GM19438 (cell line): ENCODE data around the gene KCNS1.
"Not testable (repeated sequence)": the region's sequence is repeated elsewhere in the genome, so short reads cannot be mapped to it uniquely, and the experiment has no call there.

ENCODE experiments used
- ATAC-seq: cut with Tn5 transposase; IDR thresholded peaks from one replicate; pipeline ENCODE4 v1.9.1; 2021; ENCODE audit warnings: low read depth; ENCODE audit not compliant: unreplicated experiment

The KCNS1 gene

DNA sequence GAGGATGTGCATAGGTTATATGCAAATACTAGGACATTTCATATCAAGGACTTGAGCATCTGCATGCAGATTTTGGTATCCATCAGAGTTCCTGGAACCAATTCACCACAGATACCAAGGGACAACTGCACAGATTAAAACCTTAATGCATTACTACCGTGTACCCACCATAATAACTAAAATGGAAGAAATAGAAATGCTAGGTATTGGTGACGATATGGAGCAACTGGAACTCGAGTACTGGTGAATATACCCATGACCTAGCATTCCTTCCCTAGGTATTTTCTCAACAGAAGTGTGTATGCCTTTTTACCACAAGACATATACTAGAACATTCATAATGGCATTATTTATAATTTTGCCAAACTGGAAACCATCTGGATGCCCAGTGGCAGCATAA, 18.5 kb downstream of the KCNS1 start:
- no peak for ATAC-seq

DNA sequence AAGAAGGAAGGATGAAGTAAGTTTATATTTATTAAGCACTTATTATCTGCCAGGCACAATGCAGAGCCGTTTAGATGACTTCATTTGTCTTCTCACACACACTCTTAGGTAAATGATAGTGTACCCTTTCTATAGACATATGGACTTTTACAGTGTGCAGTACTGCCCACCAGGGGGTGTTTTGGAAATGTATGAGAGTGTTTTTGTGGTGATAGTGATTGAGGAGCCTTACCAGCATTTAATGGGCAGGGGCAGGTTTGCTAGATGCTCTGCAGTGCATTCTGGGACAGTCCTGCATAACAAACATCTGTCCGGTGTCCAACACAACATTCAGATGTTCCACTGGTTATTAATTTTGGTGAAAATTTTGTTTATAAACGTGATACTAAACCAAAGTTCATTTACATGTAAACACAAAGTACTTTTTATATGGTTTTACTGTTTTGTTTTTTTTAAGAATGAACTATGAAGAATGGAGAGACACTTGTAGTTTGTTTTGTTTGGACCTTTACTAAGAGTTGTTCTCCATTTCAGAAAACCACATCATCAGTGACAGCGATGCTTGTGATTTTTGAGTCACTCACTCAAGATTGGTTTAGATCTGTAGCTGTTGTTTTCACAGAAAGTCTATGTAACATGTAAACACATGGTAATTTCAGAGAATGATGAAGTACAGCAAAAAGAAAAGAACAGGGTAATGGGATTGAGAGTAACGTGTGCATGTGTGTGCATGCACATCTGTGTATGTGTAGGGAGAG, 19.9 kb downstream of the KCNS1 start:
- no peak for ATAC-seq

DNA sequence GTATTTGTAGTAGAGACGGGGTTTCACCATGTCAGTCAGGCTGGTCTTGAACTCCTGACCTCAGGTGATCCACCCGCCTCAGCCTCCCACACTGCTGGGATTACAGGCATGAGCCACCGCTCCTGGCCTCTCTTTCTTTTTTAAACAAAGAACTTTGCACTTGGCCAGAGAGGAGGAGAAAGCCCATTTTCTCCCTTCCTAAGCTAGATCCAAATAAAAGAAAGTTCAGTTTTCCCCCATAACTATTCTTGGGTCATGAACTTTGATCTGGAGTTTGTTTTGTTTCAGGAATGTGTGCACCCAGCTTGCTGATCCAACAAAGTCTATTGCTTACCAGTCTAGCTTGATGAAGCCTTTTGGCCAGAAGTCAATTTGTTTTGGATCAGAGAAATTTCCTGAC, 23.4 kb downstream of the KCNS1 start:
- no peak for ATAC-seq

DNA sequence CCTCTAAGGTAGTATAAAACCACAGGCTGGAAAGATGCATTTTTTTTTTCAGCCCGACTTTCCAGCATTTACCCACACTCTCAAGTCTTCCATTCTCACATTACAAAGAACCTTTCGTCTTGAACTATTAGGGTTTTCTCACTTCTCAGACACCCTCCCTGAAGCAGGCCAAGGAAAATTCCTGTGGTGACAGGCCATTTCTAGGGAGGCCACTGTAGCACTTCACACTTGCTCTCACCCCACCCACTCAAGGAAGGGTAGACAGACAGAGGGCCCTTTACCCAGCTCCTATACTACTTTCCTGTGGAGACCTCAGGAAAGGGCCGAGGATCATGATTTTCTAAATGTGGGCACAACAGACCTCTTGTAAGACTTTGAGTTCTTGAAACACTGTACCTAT, 27.7 kb downstream of the KCNS1 start:
- no peak for ATAC-seq

DNA sequence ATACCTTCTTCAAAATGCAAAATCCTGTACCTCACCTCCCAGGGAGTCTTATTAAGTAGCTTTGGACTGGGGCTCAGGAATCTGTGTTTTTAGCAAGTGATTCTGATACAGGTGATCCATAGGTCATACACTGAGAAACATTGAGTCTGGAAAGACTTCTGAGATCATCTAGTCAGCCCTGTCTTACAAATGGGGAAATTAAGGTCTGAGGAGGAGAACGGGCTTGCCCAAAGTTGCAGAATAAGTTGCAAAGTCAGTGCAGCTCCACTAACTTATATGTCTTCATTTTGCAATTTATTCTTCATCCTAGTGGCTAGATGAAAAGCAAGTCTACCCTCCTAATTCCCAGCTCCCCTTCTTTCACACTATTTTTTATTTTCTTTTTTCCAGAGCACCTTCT, 28.9 kb downstream of the KCNS1 start:
- ATAC-seq = no peak

- ATAC-seq = no peak
These were observed 29.8 kb downstream of the KCNS1 start for GRCh38 chr20:45070932-45071632.

DNA sequence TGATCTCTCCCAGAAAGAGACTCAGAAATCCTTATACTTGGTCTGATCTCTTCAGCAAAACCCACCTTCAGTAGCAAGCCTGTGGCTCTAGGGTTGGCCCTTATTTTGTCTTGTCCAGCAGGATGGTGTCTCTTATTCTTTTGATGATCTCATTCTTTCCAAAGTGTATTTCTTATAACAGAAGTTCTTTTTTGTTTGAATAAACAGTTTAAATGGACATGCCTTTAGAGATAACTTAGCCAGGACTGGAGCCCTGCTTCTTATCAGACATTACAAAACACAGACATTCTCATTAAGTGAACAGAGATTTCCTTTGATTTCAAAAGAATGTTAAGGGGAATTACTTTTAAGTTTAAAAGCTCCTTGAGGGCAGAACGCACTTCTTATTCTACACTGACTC, 31.7 kb downstream of the KCNS1 start:
- no peak for ATAC-seq

- no peak for ATAC-seq
These were observed 33.4 kb downstream of the KCNS1 start for GRCh38 chr20:45067558-45067957.

DNA sequence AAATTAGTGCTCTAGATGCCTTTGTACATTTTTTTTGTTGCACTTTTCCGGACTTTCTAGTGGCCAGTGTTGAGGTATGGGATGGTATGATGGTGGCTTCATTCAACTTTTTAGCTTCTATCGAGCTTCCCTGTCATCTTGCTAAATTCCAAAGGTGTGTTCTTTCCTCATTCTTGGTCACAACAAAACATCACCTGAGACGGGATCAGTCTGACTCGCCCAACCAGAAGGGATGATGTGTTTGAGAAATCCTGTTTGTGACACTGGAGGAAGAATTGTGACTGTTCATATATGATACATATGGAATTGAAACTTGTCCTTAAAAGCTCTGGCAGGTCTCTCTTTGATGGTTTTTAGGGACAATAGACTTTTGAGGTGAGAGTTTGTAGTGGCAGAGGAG, 33.8 kb downstream of the KCNS1 start:
- no peak for ATAC-seq

- ATAC-seq = no peak
These were observed 34.6 kb downstream of the KCNS1 start for GRCh38 chr20:45066372-45066771.

GRCh38 chr20:45064812-45065211, 36.1 kb downstream of the KCNS1 start:
- ATAC-seq = no peak

DNA sequence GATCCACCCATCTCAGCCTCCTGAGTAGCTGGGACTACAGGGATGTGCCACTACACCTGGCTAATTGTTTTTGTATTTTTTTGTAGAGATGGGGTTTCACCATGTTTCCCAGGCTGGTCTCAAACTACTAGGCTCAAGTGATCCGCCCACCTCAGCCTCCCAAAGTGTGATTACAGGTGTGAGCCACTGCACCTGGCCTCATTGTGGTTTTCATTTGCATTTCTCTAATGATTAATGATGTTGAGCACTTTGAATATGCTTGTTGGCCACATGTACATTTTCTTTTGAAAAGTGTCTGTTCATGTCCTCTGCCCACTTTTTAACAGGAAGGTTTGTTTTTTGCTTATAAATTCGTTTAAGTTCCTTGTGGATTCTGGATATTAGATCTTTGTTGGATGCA, 37.8 kb downstream of the KCNS1 start:
- ATAC-seq = not testable (repeated sequence)

DNA sequence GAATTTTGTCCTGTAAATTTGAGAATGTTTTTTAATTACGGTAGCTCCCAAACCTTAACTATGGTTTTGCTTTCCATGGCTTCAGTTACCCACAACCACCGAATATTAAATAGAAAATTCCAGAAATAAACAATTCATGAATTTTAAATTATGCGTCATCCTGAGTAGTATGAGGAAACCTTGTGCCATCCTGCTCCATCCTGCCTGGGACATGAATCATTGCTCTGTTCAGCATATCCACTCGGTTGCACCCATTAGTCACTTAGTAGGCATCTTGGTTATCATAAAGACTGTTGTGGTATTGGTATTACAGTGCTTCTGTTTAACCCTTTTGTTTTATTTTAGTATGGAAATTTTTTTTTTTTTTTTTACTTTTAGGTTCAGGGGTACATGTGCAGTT, 39.7 kb downstream of the KCNS1 start:
- ATAC-seq = no peak

GRCh38 chr20:45060294-45060693, 40.6 kb downstream of the KCNS1 start:
- no peak for ATAC-seq

GRCh38 chr20:45059022-45059728, 41.8 kb downstream of the KCNS1 start:
- ATAC-seq = no peak

DNA sequence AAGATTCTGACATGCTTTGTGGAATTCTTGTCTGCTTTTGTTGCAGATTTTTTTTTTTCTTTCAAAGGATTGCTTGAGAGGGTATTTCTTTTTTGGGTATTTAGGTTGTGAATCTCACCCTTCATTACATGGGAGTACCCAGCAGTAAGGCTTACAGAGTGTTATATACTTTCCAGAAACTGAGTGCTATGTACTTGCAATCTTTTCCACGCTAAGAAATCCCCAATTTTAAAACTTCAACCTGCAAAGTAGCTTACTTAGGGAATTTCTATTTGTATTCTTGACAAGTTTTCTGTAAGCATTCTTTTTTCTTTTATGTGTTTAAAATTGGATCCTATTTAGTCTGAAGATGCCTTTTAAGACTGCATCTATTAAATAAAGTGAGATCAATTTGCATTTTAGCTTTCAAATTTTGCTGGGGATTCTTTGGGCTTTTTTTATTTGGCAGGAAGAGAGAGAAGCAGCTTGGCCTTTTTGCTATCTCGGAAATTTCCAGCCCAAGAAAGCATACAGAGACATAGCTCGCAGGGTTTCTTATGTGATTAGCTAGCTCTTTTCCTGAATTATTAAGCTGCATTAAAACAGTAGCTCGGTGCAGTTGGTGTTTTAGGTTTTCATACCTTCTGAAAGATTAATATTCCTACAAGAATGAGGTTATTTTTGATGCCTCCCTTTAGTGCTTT, 42.6 kb downstream of the KCNS1 start:
- ATAC-seq = no peak

GRCh38 chr20:45056473-45057173, 44.3 kb downstream of the KCNS1 start:
- ATAC-seq = no peak

DNA sequence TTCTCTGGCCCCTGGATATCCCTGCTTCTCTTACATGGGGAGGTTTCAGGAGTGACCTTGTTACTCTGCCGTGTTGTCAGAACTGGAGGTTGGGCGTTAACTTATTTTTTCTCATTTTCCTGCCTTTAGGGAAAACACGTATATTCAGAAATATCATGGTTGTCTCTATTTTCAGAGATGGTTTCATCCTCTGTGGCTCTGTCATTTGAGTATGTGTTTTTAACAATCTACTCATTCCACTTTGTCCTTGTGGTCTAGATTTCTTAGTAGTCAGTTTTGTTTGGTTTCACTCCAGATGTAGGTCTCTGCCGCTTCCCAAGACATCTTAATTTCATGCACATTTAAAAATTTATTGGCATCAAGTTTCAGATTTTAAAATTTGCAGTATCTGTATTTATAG, 45.9 kb downstream of the KCNS1 start:
- no peak for ATAC-seq

- no peak for ATAC-seq
These were observed 47.2 kb downstream of the KCNS1 start for GRCh38 chr20:45053430-45054351.
